Activated CD4-positive, alpha-beta T cell treated with anti-CD3 and anti-CD28 coated beads, Interleukin-2, amount 10 ng/mL, durations not matched to agents 24 days and 14 days (primary cell): ENCODE results near the gene RFC5. TPM values are rescaled to one million over a fixed set of nuclear protein-coding genes. Genes with fewer than 3 reads are reported as not detected.

Source experiments
- DNase-seq: peaks from one replicate; pipeline ENCODE4 v3.0.0; 2022
- H3K27ac Mint-ChIP-seq: one replicate; pipeline ENCODE4 v1.8.0; 2022; ENCODE audit warnings: mild to moderate bottlenecking, mixed read lengths
- H3K27me3 Mint-ChIP-seq: one replicate; pipeline ENCODE4 v1.8.0; 2022; ENCODE audit warnings: mixed read lengths
- H3K36me3 Mint-ChIP-seq: one replicate; pipeline ENCODE4 v1.8.0; 2022; ENCODE audit warnings: low read depth, mild to moderate bottlenecking, mixed read lengths
- H3K4me1 Mint-ChIP-seq: one replicate; pipeline ENCODE4 v1.8.0; 2021; ENCODE audit warnings: mixed read lengths
- H3K4me3 Mint-ChIP-seq: one replicate; pipeline ENCODE4 v1.8.0; 2022; ENCODE audit warnings: mild to moderate bottlenecking, moderate library complexity, mixed read lengths
- H3K9me3 Mint-ChIP-seq: one replicate; pipeline ENCODE4 v1.8.0; 2021; ENCODE audit warnings: mixed read lengths
- intact Hi-C: fragments of 100-400 bp; cut with micrococcal nuclease; formaldehyde crosslinking; loops from one replicate; pipeline ENCODE4 v1.15.1; 2023
- total RNA-seq: library from RNA; stranded (reverse); gene quantifications from 2 replicates; pipeline ENCODE4 v1.2.3, GENCODE V29; 2022

Gene RFC5, protein sequence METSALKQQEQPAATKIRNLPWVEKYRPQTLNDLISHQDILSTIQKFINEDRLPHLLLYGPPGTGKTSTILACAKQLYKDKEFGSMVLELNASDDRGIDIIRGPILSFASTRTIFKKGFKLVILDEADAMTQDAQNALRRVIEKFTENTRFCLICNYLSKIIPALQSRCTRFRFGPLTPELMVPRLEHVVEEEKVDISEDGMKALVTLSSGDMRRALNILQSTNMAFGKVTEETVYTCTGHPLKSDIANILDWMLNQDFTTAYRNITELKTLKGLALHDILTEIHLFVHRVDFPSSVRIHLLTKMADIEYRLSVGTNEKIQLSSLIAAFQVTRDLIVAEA
- total RNA-seq = 82.9 and 84.4 TPM in 2 replicates

DNA sequence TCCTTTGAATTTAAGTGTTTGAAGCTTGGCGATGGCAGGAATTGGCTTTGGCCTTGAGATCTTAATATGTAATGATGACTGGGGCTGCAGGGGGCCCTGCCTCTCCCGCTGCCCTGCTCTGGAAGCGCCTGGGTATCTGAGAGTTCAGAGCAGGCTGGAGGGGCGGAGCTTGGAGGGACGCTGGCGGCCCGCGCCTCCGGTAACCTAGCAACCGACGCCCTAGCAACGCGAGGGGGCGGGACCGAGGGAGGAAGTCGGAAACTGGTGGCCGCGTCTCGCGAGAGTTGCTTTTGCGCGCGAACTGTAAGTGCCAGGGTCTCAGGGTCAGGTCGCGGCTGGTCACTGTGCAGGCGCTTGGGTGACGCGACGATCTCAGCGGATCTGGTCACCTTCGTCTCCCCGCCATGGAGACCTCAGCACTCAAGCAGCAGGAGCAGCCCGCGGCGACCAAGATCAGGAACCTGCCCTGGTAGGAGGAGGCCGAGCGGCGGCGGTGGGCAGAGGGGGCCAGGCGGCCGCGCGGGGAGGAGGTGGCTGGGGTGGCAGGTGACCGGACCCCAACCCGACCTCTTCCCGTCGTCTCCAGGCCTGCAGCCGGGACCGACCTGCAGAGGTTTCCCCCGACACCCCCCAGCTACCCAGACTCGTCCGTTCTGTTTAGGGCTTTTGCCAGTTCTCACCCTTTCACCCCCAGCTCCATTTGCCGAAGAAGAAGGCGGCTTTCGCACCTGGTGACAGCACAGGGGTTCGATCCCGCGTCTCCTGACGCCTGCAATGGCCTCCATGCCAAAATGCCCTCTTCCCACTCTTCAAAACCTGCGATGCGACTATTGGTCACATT is at the start of gene RFC5:
TSS of gene RFC5 (plus strand) at position 280 of the 841 bp plus-strand sequence. CDS start at position 405, 125 bp downstream.
- peaks cover 17% of the 10 kb centered on the region for H3K4me1 Mint-ChIP-seq
- H3K36me3 Mint-ChIP-seq = peaks cover 34% of the 10 kb centered on the region
- H3K4me3 Mint-ChIP-seq = peak within 1 kb of the TSS; percentile 98
- H3K27me3 Mint-ChIP-seq = peaks cover 7% of the 10 kb centered on the region
- intact Hi-C loops = loop anchor here (1.0 to 5.0 kb wide), 6 partner anchors 19 to 360 kb away; partner anchors contain the start of genes KSR2, PEBP1, SUDS3 and WSB2
- H3K9me3 Mint-ChIP-seq = peaks cover 7% of the 10 kb centered on the region
- DNase-seq = peak; percentile 99
- peak within 1 kb of the TSS; percentile 94 for H3K27ac Mint-ChIP-seq

DNA sequence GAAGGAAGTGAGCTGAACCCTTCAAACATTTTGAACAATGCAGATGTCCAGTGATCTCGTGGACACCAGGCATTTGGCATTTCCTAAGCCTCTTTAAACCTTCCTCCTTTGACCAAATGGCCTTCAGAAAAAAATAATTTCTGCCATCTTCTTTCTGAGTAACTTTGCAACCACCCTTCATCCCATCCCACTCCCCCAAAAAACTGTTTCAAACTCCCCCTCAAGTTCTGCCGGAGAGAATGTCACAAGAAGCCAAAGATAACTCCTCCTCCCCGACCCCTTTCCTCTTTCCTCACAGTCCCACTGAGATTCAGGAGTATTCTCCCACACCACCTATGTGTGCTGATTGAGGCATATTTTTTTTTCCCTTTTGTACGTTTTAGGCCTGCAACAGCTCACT is 49.5 kb upstream of the RFC5 start:
- H3K27me3 Mint-ChIP-seq = peaks cover 39% of the 10 kb centered on the region

DNA sequence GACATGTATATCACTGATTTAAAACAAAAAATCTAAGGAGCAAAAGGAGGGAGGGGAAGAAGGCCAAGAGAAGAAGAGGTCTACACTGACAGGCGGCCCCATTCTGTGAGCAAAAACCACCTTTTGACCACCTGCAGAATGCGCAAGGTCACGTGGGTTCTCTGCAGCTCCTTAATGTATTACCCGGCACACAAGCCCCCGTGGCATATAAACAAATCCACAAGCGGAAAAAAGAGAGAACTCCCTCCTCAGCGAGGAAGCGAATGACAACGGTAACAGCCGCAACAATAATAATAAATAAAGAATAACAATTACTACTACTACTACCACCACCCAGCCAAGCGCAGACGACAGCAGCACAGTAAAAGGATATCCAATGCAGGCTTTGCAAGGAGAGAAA is 49.0 kb upstream of the RFC5 start:
- intact Hi-C loops = loop anchor here (5.0 kb wide), 1 partner anchor 50 kb away; the partner anchor contains the start of gene RFC5
- no peak for DNase-seq
- Mint-ChIP-seq H3K27ac (no peak overlapping the region), H3K9me3 (peaks cover 8% of the 10 kb centered on the region), H3K36me3 (peaks cover 3% of the 10 kb centered on the region), H3K4me3 (peak overlapping the region; percentile 29), H3K27me3 (peaks cover 39% of the 10 kb centered on the region), H3K4me1 (peaks cover 9% of the 10 kb centered on the region)

More for the DNA sequence above, 49.5 kb upstream of the RFC5 start:
- no peak for DNase-seq
- Mint-ChIP-seq H3K4me1 (peaks cover 9% of the 10 kb centered on the region), H3K36me3 (peaks cover 3% of the 10 kb centered on the region), H3K27ac (no peak overlapping the region), H3K9me3 (peaks cover 8% of the 10 kb centered on the region), H3K4me3 (peak overlapping the region; percentile 29)
- intact Hi-C loops = loop anchor here (5.0 kb wide), 1 partner anchor 50 kb away; the partner anchor contains the start of gene RFC5

DNA sequence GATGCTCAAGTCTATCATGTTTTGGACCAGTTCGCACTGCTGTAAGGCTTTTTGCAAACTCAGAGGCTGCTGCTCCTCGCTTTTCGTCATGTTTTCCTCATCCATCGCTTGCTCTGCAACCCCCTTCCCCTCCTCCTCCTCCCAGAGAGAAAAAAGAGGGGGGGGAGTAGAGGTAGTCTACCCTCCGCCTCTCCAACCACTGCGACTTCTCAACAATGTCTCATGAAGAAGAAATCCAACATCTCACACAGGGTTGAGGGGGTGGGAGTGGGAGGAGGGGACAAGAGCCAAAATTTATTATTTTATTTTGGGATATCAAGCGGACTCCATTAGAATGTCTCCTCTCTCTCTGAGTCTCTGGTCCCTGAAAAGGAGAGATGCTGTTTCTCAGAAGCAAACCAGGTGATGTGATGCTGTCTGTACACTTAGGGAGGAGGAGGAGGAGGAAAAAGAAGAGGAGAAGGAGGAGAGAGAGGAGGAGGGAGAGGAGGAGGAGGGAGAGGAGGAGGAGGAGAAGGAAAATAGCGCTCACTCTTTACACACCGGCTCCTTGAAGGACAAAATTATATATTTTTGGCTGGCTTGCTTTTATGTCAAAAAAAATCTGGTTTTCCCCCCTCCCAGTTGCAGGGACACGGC is 48.2 kb upstream of the RFC5 start:
- Mint-ChIP-seq H3K27me3 (peaks cover 39% of the 10 kb centered on the region), H3K36me3 (peaks cover 3% of the 10 kb centered on the region), H3K4me1 (peaks cover 9% of the 10 kb centered on the region), H3K4me3 (peak overlapping the region; percentile 85), H3K27ac (no peak overlapping the region), H3K9me3 (peaks cover 8% of the 10 kb centered on the region)
- intact Hi-C loops = loop anchor here (5.0 kb wide), 1 partner anchor 49 kb away; the partner anchor contains the start of gene RFC5
- no peak for DNase-seq

DNA sequence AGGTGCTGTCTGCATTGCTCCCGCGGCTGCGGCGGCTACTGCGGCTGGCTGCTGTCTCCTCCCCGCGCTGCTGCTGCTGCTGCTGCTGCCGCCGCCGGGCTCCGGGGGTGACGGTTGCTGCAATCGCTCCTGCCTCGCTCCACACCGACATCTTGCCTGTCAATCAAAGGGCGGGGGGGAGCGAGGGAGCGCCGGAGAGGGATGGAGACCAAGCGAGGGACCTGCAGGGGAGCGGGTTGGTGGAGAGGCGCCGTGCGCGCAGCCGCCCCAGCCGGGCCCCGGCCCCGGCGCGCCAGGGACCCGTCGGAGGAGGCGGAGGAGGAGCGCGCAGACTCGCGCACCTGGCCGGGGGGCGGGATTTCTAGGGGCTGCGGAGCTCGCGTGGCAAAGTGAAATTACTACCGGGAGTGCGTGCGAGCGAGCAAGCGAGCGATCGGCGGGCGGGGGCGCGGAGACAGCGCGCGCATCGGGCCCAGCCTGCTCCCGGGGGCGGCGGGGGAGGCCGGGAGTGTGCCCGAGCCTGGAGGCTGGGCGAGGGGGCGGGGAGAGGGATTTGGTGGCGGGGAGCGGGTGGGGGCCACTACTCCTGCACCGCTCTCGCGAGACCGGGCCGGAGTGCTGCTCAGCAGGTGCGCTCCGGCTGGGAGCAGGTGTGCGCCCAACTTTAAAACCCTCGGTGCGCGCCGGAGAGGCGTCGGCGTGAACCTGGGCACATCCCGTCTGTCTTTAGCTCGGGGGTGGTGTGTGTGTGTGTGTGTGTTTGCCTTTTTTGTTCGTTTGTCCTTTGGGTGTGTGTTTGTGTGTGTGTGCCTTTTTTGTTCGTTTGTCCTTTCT is 47.5 kb upstream of the RFC5 start, which contains the start of gene KSR2:
TSS of gene KSR2 (minus strand) at position 165 of the 834 bp plus-strand sequence. CDS start 735 bp downstream, outside the sequence.
- Mint-ChIP-seq H3K9me3 (peaks cover 8% of the 10 kb centered on the region), H3K27ac (peak within 1 kb of the TSS; percentile 36), H3K4me1 (peaks cover 9% of the 10 kb centered on the region), H3K27me3 (peaks cover 39% of the 10 kb centered on the region), H3K4me3 (peak within 1 kb of the TSS; percentile 85), H3K36me3 (peaks cover 3% of the 10 kb centered on the region)
- DNase-seq = peak; percentile 79
- intact Hi-C loops = loop anchor here (5.0 kb wide), 1 partner anchor 48 kb away; the partner anchor contains the start of gene RFC5

DNA sequence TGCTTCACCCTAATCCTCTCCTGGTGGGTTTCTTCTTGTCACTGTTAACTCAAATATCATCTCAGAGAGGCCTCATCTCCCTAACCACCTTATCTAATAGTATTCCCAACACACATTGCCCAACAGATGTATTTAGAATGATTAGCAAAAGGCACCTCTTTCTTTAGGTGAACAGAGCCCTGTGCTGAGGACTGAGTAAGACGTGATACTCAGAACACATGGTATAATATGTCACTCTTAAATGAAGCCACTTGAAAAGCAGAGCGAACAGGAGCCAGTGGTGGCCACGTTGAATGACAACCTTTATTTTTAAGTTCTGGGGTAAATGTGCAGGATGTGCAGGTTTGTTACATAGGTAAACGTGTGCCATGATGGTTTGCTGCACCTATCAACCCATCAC is 46.2 kb upstream of the RFC5 start:
- Mint-ChIP-seq H3K4me3 (no peak overlapping the region), H3K27me3 (peaks cover 38% of the 10 kb centered on the region), H3K36me3 (peaks cover 3% of the 10 kb centered on the region), H3K9me3 (peaks cover 8% of the 10 kb centered on the region), H3K4me1 (peaks cover 9% of the 10 kb centered on the region), H3K27ac (no peak overlapping the region)
- no peak for DNase-seq
- intact Hi-C loops = no loop called here

DNA sequence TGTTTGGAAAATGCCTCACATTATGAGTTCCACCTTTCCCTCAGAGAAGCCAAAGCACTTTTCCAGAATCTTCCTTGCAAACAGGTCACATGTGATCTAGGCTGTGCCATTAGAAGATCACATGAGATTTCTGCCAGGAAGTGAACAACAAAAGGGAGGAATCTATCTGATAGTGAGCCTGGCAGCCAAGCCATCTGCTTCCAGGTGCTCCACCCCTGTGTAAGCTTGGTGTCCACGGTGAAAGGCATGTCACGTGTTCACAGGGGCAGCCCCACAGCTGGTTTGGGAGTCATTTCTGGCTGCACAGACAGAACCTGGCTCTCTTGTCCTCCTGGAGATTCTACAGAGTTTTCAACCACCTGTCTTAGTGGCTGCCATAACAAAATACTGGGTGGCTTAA is 44.2 kb upstream of the RFC5 start:
- Mint-ChIP-seq H3K27me3 (peaks cover 24% of the 10 kb centered on the region), H3K9me3 (peaks cover 8% of the 10 kb centered on the region), H3K27ac (no peak overlapping the region), H3K4me1 (peaks cover 9% of the 10 kb centered on the region), H3K36me3 (peaks cover 3% of the 10 kb centered on the region), H3K4me3 (no peak overlapping the region)
- intact Hi-C loops = no loop called here
- DNase-seq = no peak

DNA sequence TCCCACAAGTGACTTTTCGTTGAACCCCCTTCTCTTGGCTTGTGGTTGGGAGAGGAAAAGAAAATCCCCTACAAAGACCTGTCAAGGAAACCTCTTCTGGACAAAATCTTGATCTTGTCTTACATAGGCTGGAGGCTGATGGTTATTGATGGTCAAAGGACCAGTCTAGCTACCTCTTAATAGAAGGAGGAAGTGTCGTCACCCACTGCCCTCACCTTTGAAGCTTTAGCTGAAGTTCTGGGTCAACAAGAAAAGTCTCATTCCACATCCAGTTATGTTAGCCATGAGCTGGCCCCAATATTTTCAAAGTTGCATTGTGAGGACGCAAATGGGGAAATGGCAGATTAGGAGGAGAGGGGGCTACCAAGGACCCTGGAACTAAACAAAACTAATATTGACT is 41.5 kb upstream of the RFC5 start:
- no peak overlapping the region for H3K27ac Mint-ChIP-seq
- peaks cover 8% of the 10 kb centered on the region for H3K9me3 Mint-ChIP-seq
- no peak for DNase-seq
- intact Hi-C loops = no loop called here
- H3K27me3 Mint-ChIP-seq = peaks cover 7% of the 10 kb centered on the region
- no peaks in the 10 kb centered on the region for H3K36me3 Mint-ChIP-seq
- H3K4me3 Mint-ChIP-seq = no peak overlapping the region
- H3K4me1 Mint-ChIP-seq = no peaks in the 10 kb centered on the region

DNA sequence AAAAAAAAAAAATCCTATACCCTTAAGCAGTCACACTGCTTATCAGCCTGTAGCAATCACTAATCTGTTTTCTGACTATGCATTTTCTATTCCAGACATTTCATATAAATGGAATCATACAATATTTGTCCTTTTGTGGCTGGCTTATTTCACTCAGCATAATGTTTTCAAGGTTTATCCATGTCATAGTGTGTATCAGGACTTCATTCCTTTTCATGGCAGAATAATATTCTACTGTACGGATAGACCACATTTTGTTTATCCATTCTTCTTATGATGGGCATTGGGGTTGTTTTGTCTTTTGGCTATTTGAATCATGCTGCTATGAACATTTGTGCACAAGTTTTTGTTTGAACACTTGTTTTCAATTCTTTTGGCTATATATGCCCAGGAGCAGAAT is 39.1 kb upstream of the RFC5 start:
- H3K27me3 Mint-ChIP-seq = peaks cover 2% of the 10 kb centered on the region
- DNase-seq = no peak
- no peaks in the 10 kb centered on the region for H3K4me1 Mint-ChIP-seq
- H3K4me3 Mint-ChIP-seq = no peak overlapping the region
- H3K27ac Mint-ChIP-seq = no peak overlapping the region
- no peaks in the 10 kb centered on the region for H3K36me3 Mint-ChIP-seq
- intact Hi-C loops = no loop called here
- H3K9me3 Mint-ChIP-seq = no peaks in the 10 kb centered on the region

DNA sequence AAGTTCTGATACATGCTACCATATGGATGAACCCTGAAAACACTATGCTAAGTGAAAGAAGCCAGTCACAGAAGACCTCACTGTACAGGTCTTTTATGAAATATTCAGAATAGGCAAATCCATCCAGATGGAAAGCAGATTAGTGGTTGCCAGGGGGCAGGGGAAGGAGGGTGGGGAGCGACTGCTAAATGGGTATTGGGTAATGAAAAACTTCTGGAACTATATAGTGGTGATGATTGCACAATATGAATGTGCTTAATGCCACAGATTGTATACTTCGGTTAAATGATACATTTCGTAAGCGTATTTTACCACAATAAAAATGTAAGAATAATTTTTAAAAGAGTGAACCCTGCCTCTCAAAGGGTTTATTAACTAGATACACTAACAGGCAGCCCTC is 35.9 kb upstream of the RFC5 start:
- no peak overlapping the region for H3K4me3 Mint-ChIP-seq
- H3K27ac Mint-ChIP-seq = no peak overlapping the region
- peaks cover 2% of the 10 kb centered on the region for H3K27me3 Mint-ChIP-seq
- DNase-seq = no peak
- no peaks in the 10 kb centered on the region for H3K9me3 Mint-ChIP-seq
- H3K36me3 Mint-ChIP-seq = no peaks in the 10 kb centered on the region
- intact Hi-C loops = no loop called here
- H3K4me1 Mint-ChIP-seq = no peaks in the 10 kb centered on the region

DNA sequence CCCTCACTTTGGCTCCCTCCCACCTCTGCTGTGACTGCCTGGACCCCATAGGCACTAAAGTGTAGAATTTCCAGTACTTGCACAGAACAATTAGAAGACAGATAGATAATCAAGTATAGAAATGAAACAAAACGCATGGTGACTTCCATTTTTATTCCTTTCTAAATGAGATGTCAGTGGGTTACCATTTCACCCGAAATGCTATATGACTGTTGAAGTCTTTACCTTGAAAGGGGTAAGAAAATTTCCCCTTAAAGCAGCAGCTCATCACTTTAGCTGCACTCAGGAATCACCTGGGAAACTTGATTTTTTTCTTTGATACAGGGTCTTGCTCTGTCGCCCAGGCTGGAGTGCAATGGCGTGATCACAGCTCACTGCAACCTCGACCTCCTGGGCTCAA is 35.2 kb upstream of the RFC5 start:
- DNase-seq = no peak
- Mint-ChIP-seq H3K36me3 (no peaks in the 10 kb centered on the region), H3K9me3 (no peaks in the 10 kb centered on the region), H3K4me3 (no peak overlapping the region), H3K4me1 (no peaks in the 10 kb centered on the region), H3K27ac (no peak overlapping the region), H3K27me3 (peaks cover 2% of the 10 kb centered on the region)
- intact Hi-C loops = no loop called here

DNA sequence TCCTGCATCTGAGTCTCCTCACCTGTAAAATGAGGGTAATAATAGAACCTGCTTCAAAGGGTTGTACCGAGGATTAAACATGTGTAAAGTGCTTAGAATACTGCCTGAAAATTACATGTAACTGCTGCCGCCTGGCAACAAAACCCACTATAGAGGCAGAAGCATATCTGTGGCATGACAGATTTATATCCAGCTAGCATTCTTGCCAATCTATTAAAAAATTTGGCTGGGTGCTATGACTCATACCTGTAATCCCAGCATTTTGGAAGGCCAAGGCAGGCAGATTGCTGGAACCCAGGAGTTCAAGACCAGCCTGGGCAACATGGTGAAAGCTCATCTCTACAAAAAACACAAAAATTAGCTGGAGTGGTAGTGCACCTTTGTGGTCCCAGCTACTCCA is 31.3 kb upstream of the RFC5 start:
- intact Hi-C loops = no loop called here
- H3K4me1 Mint-ChIP-seq = no peaks in the 10 kb centered on the region
- peaks cover 2% of the 10 kb centered on the region for H3K27me3 Mint-ChIP-seq
- no peaks in the 10 kb centered on the region for H3K36me3 Mint-ChIP-seq
- no peak overlapping the region for H3K4me3 Mint-ChIP-seq
- no peak for DNase-seq
- H3K27ac Mint-ChIP-seq = no peak overlapping the region
- no peaks in the 10 kb centered on the region for H3K9me3 Mint-ChIP-seq
